Skeletal muscle tissue (tissue), 4 donors: ENCODE data around the gene DLGAP4. TPM values are rescaled to one million over a fixed set of nuclear protein-coding genes. Genes with fewer than 3 reads are reported as not detected.

Experiments
- H3K27ac ChIP-seq: one replicate; pipeline ENCODE4 v1.7.0; 2013; ENCODE audit warnings: mild to moderate bottlenecking, low read depth, low read length, inconsistent platforms
- H3K27me3 ChIP-seq, 3 donors: one replicate each; pipeline ENCODE4 v1.7.0; 2013; ENCODE audit warnings: low read length in 3 of 3; ENCODE audit not compliant: control insufficient read depth in 3 of 3, insufficient read depth in 3 of 3
- H3K36me3 ChIP-seq, 3 donors: one replicate each; pipeline ENCODE4 v1.7.0; 2013; ENCODE audit warnings: low read length in 3 of 3; ENCODE audit not compliant: control insufficient read depth in 3 of 3, insufficient read depth in 3 of 3
- H3K4me1 ChIP-seq, 3 donors: one replicate each; pipeline ENCODE4 v1.7.0; 2013; ENCODE audit warnings: low read length in 3 of 3, mild to moderate bottlenecking in 3 of 3; ENCODE audit not compliant: control insufficient read depth in 3 of 3, insufficient read depth in 3 of 3
- H3K4me3 ChIP-seq, 3 donors: one replicate each; pipeline ENCODE4 v1.7.0; 2013; ENCODE audit warnings: low read length in 3 of 3
- H3K9ac ChIP-seq, 3 donors: one replicate each; pipeline ENCODE4 v1.7.0; 2013; ENCODE audit warnings: low read length in 3 of 3, mild to moderate bottlenecking in 3 of 3, moderate library complexity in 2 of 3, low read depth in 1 of 3
- H3K9me3 ChIP-seq, 3 donors: one replicate each; pipeline ENCODE4 v1.7.0; 2013; ENCODE audit warnings: low read length in 3 of 3; ENCODE audit not compliant: control insufficient read depth in 3 of 3
- total RNA-seq: library from RNA; depleted of rRNA; stranded (reverse); fragments of >200 nt; gene quantifications from one replicate; pipeline ENCODE4 v1.2.3, GENCODE V29; 2014
- donor health status: Osteomylitis.

Gene DLGAP4
- total RNA-seq = 6.8 TPM

GRCh38 chr20:36305602-36306551 lies at the start of gene DLGAP4:
DLGAP4 (plus strand) TSS chr20:36306339; CDS start chr20:36431718, 125,379 bp downstream.
- H3K27me3 ChIP-seq = peaks cover 82 to 86% (median 83%) of the 10 kb centered on the region in 3 donors

GRCh38 chr20:36259177-36260061 lies 46.7 kb upstream of the DLGAP4 start:
- Histone ChIP-seq H3K27ac (no peak overlapping the region), H3K4me1 (no peaks in the 10 kb centered on the region), H3K27me3 (no peaks in the 10 kb centered on the region), H3K4me3 (no peak overlapping the region), H3K36me3 (peaks cover 19 to 23% (median 21%) of the 10 kb centered on the region in 3 donors), H3K9me3 (no peaks in the 10 kb centered on the region), H3K9ac (no peak overlapping the region)

More at GRCh38 chr20:36305602-36306551, at the start of gene DLGAP4:
- Histone ChIP-seq H3K27ac (no peak within 1 kb of the TSS), H3K36me3 (no peaks in the 10 kb centered on the region), H3K9me3 (no peaks in the 10 kb centered on the region), H3K4me3 (no peak within 1 kb of the TSS), H3K9ac (no peak within 1 kb of the TSS), H3K4me1 (peaks cover 0 to 5% (median 3%) of the 10 kb centered on the region in 3 donors)

- Histone ChIP-seq H3K27ac (no peak overlapping the region), H3K4me3 (no peak overlapping the region), H3K9me3 (no peaks in the 10 kb centered on the region), H3K9ac (no peak overlapping the region), H3K27me3 (no peaks in the 10 kb centered on the region), H3K4me1 (no peaks in the 10 kb centered on the region), H3K36me3 (peaks cover 16 to 19% (median 19%) of the 10 kb centered on the region in 3 donors)
Observed at GRCh38 chr20:36260316-36260715, 45.8 kb upstream of the DLGAP4 start.

GRCh38 chr20:36261389-36262105 lies 44.6 kb upstream of the DLGAP4 start:
- H3K27me3 ChIP-seq = no peaks in the 10 kb centered on the region
- H3K4me3 ChIP-seq = no peak overlapping the region
- H3K9me3 ChIP-seq = no peaks in the 10 kb centered on the region
- H3K27ac ChIP-seq = no peak overlapping the region
- H3K36me3 ChIP-seq = peaks cover 4 to 8% (median 7%) of the 10 kb centered on the region in 3 donors
- H3K4me1 ChIP-seq = no peaks in the 10 kb centered on the region
- H3K9ac ChIP-seq = no peak overlapping the region

GRCh38 chr20:36262440-36262839 lies 43.7 kb upstream of the DLGAP4 start:
- no peak overlapping the region for H3K4me3 ChIP-seq
- H3K27ac ChIP-seq = no peak overlapping the region
- no peak overlapping the region for H3K9ac ChIP-seq
- no peaks in the 10 kb centered on the region for H3K4me1 ChIP-seq
- H3K27me3 ChIP-seq = no peaks in the 10 kb centered on the region
- no peaks in the 10 kb centered on the region for H3K9me3 ChIP-seq
- H3K36me3 ChIP-seq = peaks cover 0 to 3% (median 0%) of the 10 kb centered on the region in 3 donors

GRCh38 chr20:36264426-36265246 lies 41.5 kb upstream of the DLGAP4 start:
- no peak overlapping the region for H3K4me3 ChIP-seq
- no peaks in the 10 kb centered on the region for H3K36me3 ChIP-seq
- no peaks in the 10 kb centered on the region for H3K9me3 ChIP-seq
- no peak overlapping the region for H3K27ac ChIP-seq
- no peak overlapping the region for H3K9ac ChIP-seq
- no peaks in the 10 kb centered on the region for H3K27me3 ChIP-seq
- H3K4me1 ChIP-seq = peaks cover 0 to 6% (median 0%) of the 10 kb centered on the region in 3 donors

GRCh38 chr20:36266189-36266588 lies 40.0 kb upstream of the DLGAP4 start:
- Histone ChIP-seq H3K9ac (no peak overlapping the region), H3K36me3 (no peaks in the 10 kb centered on the region), H3K27ac (no peak overlapping the region), H3K9me3 (no peaks in the 10 kb centered on the region), H3K4me3 (no peak overlapping the region), H3K4me1 (peaks cover 0 to 6% (median 0%) of the 10 kb centered on the region in 3 donors), H3K27me3 (no peaks in the 10 kb centered on the region)

GRCh38 chr20:36267605-36268381 lies 38.3 kb upstream of the DLGAP4 start:
- Histone ChIP-seq H3K36me3 (no peaks in the 10 kb centered on the region), H3K27me3 (peaks cover 0 to 5% (median 0%) of the 10 kb centered on the region in 3 donors), H3K9ac (peak overlapping the region in 1 of 3 donors; percentile 8), H3K27ac (no peak overlapping the region), H3K4me1 (peaks cover 0 to 6% (median 0%) of the 10 kb centered on the region in 3 donors), H3K9me3 (no peaks in the 10 kb centered on the region), H3K4me3 (no peak overlapping the region)
